ENCODE data around the gene EFCAB12.

- no peak for TF ChIP-seq BHLHE40 (IDR thresholded peaks at IDR 0.05; ENCODE audit: borderline replicate concordance)
- TF ChIP-seq SUZ12 (IDR thresholded peaks at IDR 0.05), result no peak
- no peak for TF ChIP-seq SP1 (IDR thresholded peaks at IDR 0.05)
- no peak for TF ChIP-seq HDGF (IDR thresholded peaks at IDR 0.05; ENCODE audit: borderline replicate concordance)
- no peak for TF ChIP-seq FOXM1 (IDR thresholded peaks at IDR 0.05; ENCODE audit: borderline replicate concordance)
- no peak for TF ChIP-seq FOXK2 (IDR thresholded peaks at IDR 0.05)
- TF ChIP-seq ELF4 (IDR thresholded peaks at IDR 0.05), result no peak
- no peak for TF ChIP-seq NFRKB (IDR thresholded peaks at IDR 0.05)
Measured at GRCh38 chr3:129415830-129416229, 12.6 kb downstream of the EFCAB12 start.

Data from HEK293T (cell line).